GM12874 (cell line): ENCODE results near the gene KLF6.

Source experiments
- CTCF ChIP-seq: IDR thresholded peaks from 2 replicates; pipeline ENCODE4 v1.5.1; 2011; ENCODE audit warnings: low read depth, mild to moderate bottlenecking, control low read depth, low read length, moderate library complexity; ENCODE audit not compliant: insufficient read depth

The KLF6 gene

GRCh38 chr10:3775696-3776551 is 9.1 kb downstream of the KLF6 start:
- TF ChIP-seq CTCF = no peak

- no peak for TF ChIP-seq CTCF
These were observed 10.0 kb downstream of the KLF6 start for GRCh38 chr10:3774814-3775695.

GRCh38 chr10:3774018-3774813 is 10.8 kb downstream of the KLF6 start:
- TF ChIP-seq CTCF = no peak

- no peak for TF ChIP-seq CTCF
These were observed 11.5 kb downstream of the KLF6 start for GRCh38 chr10:3773460-3774017.

- TF ChIP-seq CTCF = no peak
These were observed 12.4 kb downstream of the KLF6 start for GRCh38 chr10:3772361-3773171.

GRCh38 chr10:3770611-3771110 is 14.3 kb downstream of the KLF6 start:
- no peak for TF ChIP-seq CTCF
